SK-N-SH (cell line): Measurements from ENCODE around the gene KDSR. TPM values are rescaled to one million over a fixed set of nuclear protein-coding genes. Genes with fewer than 3 reads are reported as not detected.

ENCODE experiments used
- CTCF ChIA-PET: fragments of 300-600, 350-600 bp; formaldehyde crosslinking; extraction: SDS; loops from one replicate; lab custom pipeline; 2021; lab: Yijun Ruan, JAX
- POLR2A ChIA-PET: fragments of 350-600 bp; sonication (Branson Sonifier 250); formaldehyde crosslinking; extraction: SDS; loops from one replicate; lab custom pipeline; 2020; ENCODE audit warnings: antibody characterized with exemption, inconsistent platforms; lab: Yijun Ruan, JAX
- DNase-seq: peaks from one replicate; pipeline ENCODE4 v3.0.0; 2012
- H2AFZ ChIP-seq: fragments of 200-600 bp; sonication (generic); 2 replicates; pipeline ENCODE4 v1.8.1; 2016; ENCODE audit warnings: antibody characterized with exemption, mild to moderate bottlenecking, low read depth
- H3F3A ChIP-seq: fragments of 200-600 bp; sonication (generic); replicated peaks from 2 replicates; pipeline ENCODE3; 2016; ENCODE audit warnings: antibody characterized with exemption, mild to moderate bottlenecking; ENCODE audit not compliant: insufficient read depth
- H3K27ac ChIP-seq, 2 experiments: fragments of 200-500 bp in 1 of 2; fragments of 200-600 bp in 1 of 2; sonication (Bioruptor generic) in 1 of 2; sonication (generic), shearing (Covaris generic) in 1 of 2; 2 replicates each; pipeline versions ENCODE4 v1.5.1 to v1.6.1; 2014 to 2016; ENCODE audit warnings: low read depth in 2 of 2, inconsistent platforms in 1 of 2, low read length in 1 of 2, mild to moderate bottlenecking in 1 of 2, mixed read lengths in 1 of 2
- H3K27me3 ChIP-seq: fragments of 200-600 bp; sonication (generic), shearing (Covaris generic); 2 replicates; pipeline ENCODE4 v1.6.1; 2016; ENCODE audit warnings: mixed run types; ENCODE audit not compliant: insufficient read depth
- H3K36me3 ChIP-seq, 2 experiments: fragments of 200-500 bp in 1 of 2; fragments of 200-600 bp in 1 of 2; sonication (Bioruptor generic) in 1 of 2; sonication (generic) in 1 of 2; replicated peaks in 1 of 2; 2 replicates each; pipeline versions ENCODE3 to v1.5.1; 2014 to 2016; ENCODE audit warnings: low read length in 1 of 2, mild to moderate bottlenecking in 1 of 2; ENCODE audit not compliant: insufficient read depth in 2 of 2, control insufficient read depth in 1 of 2
- H3K4me1 ChIP-seq, 2 experiments: fragments of 200-500 bp in 1 of 2; fragments of 200-600 bp in 1 of 2; sonication (Bioruptor generic) in 1 of 2; sonication (generic), shearing (Covaris generic) in 1 of 2; 2 replicates each; pipeline versions ENCODE4 v1.5.1 to v1.6.1; 2014 to 2016; ENCODE audit warnings: low read depth in 1 of 2, low read length in 1 of 2, mixed run types in 1 of 2; ENCODE audit not compliant: insufficient read depth in 2 of 2, control insufficient read depth in 1 of 2
- H3K4me2 ChIP-seq: fragments of 200-600 bp; sonication (generic), shearing (Covaris generic); 2 replicates; pipeline ENCODE4 v1.6.1; 2017; ENCODE audit warnings: mixed run types
- H3K4me3 ChIP-seq, 2 experiments: fragments of 200-500 bp in 1 of 2; fragments of 200-600 bp in 1 of 2; sonication (Bioruptor generic) in 1 of 2; sonication (generic), shearing (Covaris generic) in 1 of 2; 2 replicates each; pipeline versions ENCODE4 v1.5.1 to v1.8.1; 2014 to 2016; ENCODE audit warnings: low read depth in 2 of 2, inconsistent platforms in 1 of 2, low read length in 1 of 2, mild to moderate bottlenecking in 1 of 2, mixed read lengths in 1 of 2, moderate library complexity in 1 of 2
- H3K79me2 ChIP-seq: fragments of 200-600 bp; sonication (generic); 2 replicates; pipeline ENCODE4 v1.8.1; 2017; ENCODE audit warnings: mild to moderate bottlenecking; ENCODE audit not compliant: insufficient read depth
- H3K9ac ChIP-seq: fragments of 200-600 bp; sonication (generic); 2 replicates; pipeline ENCODE4 v1.6.1; 2017; ENCODE audit warnings: mixed run types
- H3K9me2 ChIP-seq: fragments of 200-600 bp; sonication (generic); 2 replicates; pipeline ENCODE4 v1.6.1; 2017; ENCODE audit warnings: mixed run types
- H3K9me3 ChIP-seq: fragments of 200-600 bp; sonication (generic); 2 replicates; pipeline ENCODE4 v1.6.1; 2017; ENCODE audit warnings: mixed run types, mild to moderate bottlenecking, moderate library complexity
- H4K20me1 ChIP-seq: fragments of 200-600 bp; sonication (generic); 2 replicates; pipeline ENCODE4 v1.6.1; 2017; ENCODE audit warnings: mild to moderate bottlenecking, mixed run types; ENCODE audit not compliant: insufficient read depth
- CHD2 ChIP-seq: fragments of 150-350 bp; IDR thresholded peaks from 2 replicates; pipeline ENCODE4 v1.6.1; 2018; ENCODE audit warnings: low read length; ENCODE audit not compliant: partially characterized antibody
- ELF1 ChIP-seq: IDR thresholded peaks from 2 replicates; pipeline ENCODE4 v1.4.0; 2012
- EP300 ChIP-seq, 2 experiments: IDR thresholded peaks; 2 replicates each; pipeline versions ENCODE4 v1.4.0 to v1.6.1; 2012; ENCODE audit warnings: borderline replicate concordance in 1 of 2, low read depth in 1 of 2, low read length in 1 of 2
- EZH2phosphoT487 ChIP-seq: fragments of 200-600 bp; sonication (generic); IDR thresholded peaks from 2 replicates; pipeline ENCODE4 v1.6.1; 2017; ENCODE audit warnings: low read depth, mixed run types, mild to moderate bottlenecking, antibody characterized with exemption, moderate library complexity, borderline replicate concordance
- FOSL2 ChIP-seq: IDR thresholded peaks from 2 replicates; pipeline ENCODE4 v1.4.0; 2012; ENCODE audit warnings: low read depth, mild to moderate bottlenecking, moderate library complexity, borderline replicate concordance
- GATA2 ChIP-seq: sonication (generic); formaldehyde crosslinking; IDR thresholded peaks from 2 replicates; pipeline ENCODE4 v1.5.0; 2020; ENCODE audit warnings: mild to moderate bottlenecking, missing genetic modification reagents
- JUND ChIP-seq: IDR thresholded peaks from 2 replicates; pipeline ENCODE4 v1.4.0; 2012
- MEF2A ChIP-seq: IDR thresholded peaks from 2 replicates; pipeline ENCODE4 v1.4.0; 2012; ENCODE audit warnings: low read depth, borderline replicate concordance
- NFIC ChIP-seq: IDR thresholded peaks from 2 replicates; pipeline ENCODE4 v1.4.0; 2012; ENCODE audit warnings: borderline replicate concordance
- NRF1 ChIP-seq: IDR thresholded peaks from 2 replicates; pipeline ENCODE4 v1.6.1; 2012; ENCODE audit warnings: low read depth, mild to moderate bottlenecking, low read length
- RFX5 ChIP-seq: IDR thresholded peaks from 2 replicates; pipeline ENCODE4 v1.6.1; 2012; ENCODE audit warnings: mild to moderate bottlenecking, improper control_type of control experiment, low read length
- RXRA ChIP-seq: IDR thresholded peaks from 2 replicates; pipeline ENCODE4 v1.4.0; 2012; ENCODE audit warnings: low read depth, mild to moderate bottlenecking, borderline replicate concordance
- SIN3A ChIP-seq: IDR thresholded peaks from 2 replicates; pipeline ENCODE4 v1.6.1; 2012; ENCODE audit warnings: low read depth, mild to moderate bottlenecking, low read length, moderate library complexity, borderline replicate concordance
- TCF12 ChIP-seq: IDR thresholded peaks from 2 replicates; pipeline ENCODE4 v1.4.0; 2012
- USF2 ChIP-seq: fragments of 150-350 bp; IDR thresholded peaks from 2 replicates; pipeline ENCODE4 v1.6.1; 2017; ENCODE audit warnings: antibody characterized with exemption, low read length, low read depth, borderline replicate concordance
- YY1 ChIP-seq: IDR thresholded peaks from 2 replicates; pipeline ENCODE4 v1.4.0; 2012; ENCODE audit warnings: low read depth, mild to moderate bottlenecking
- ZBTB33 ChIP-seq: IDR thresholded peaks from 2 replicates; pipeline ENCODE4 v1.4.0; 2012; ENCODE audit warnings: low read depth, borderline replicate concordance
- WGBS: methylation state at CpG from one replicate; pipeline ENCODE4 v1.1.6; 2017; ENCODE audit warnings: low lambda C conversion rate; 5-methylcytosine and 5-hydroxymethylcytosine counted together
- polyA plus RNA-seq, 3 experiments: library from polyadenylated mRNA; depleted of rRNA; stranded (reverse); fragments of >200 nt; gene quantifications; 2 replicates each; pipeline ENCODE4 v1.2.3, GENCODE V29; 2012

The KDSR gene
- polyA plus RNA-seq, 1 of the 3 experiments (the other 2 are of a cell fraction) = 22.3 TPM

GRCh38 chr18:63291278-63291677 is 75.7 kb downstream of the KDSR start (continued):
- TF ChIP-seq ZBTB33 (no peak), MEF2A (no peak), EZH2phosphoT487 (no peak), CHD2 (no peak)

GRCh38 chr18:63290821-63291200 is 76.2 kb downstream of the KDSR start:
- ChIA-PET CTCF (interaction anchor here (1.4 kb wide), 1 partner anchor 23 kb away, joined by 3 read pairs; no protein-coding TSS in a partner anchor), POLR2A (no interaction called here)
- H3K4me2 ChIP-seq = no peak overlapping the region
- no peaks in the 10 kb centered on the region for H3K9me3 ChIP-seq
- no peaks in the 10 kb centered on the region for H3F3A ChIP-seq
- no peak for DNase-seq
- TF ChIP-seq SIN3A (no peak), USF2 (no peak), NFIC (no peak), EP300 (IDR thresholded peaks at IDR 0.05; ENCODE audit: borderline replicate concordance in 1 of 2, low read depth in 1 of 2, low read length in 1 of 2) (no peak), FOSL2 (no peak), RXRA (no peak), YY1 (no peak), JUND (no peak), MEF2A (no peak), NRF1 (no peak), GATA2 (no peak), ELF1 (no peak), RFX5 (no peak), TCF12 (no peak)
- H3K27me3 ChIP-seq = no peaks in the 10 kb centered on the region
- no peak overlapping the region for H3K9ac ChIP-seq
- H3K36me3 ChIP-seq = no peaks in the 10 kb centered on the region
- H3K27ac ChIP-seq = no peak overlapping the region
- no peaks in the 10 kb centered on the region for H4K20me1 ChIP-seq
- H3K79me2 ChIP-seq = no peaks in the 10 kb centered on the region
- H3K9me2 ChIP-seq = no peaks in the 10 kb centered on the region
- H2AFZ ChIP-seq = no peak overlapping the region
- H3K4me1 ChIP-seq = no peaks in the 10 kb centered on the region; a peak in 1 of 4 replicates
- H3K4me3 ChIP-seq = no peak overlapping the region
- WGBS = 92% methylated on average over 7 of the region's 7 CpGs
